Fibroblast of lung (primary cell): Measurements from ENCODE around the gene NOVA1.

ENCODE experiments used
- CTCF ChIP-seq, 2 donors: IDR thresholded peaks in 1 of 2; conservative IDR thresholded peaks in 1 of 2; 1 replicate in 1 of 2; 2 replicates in 1 of 2; pipeline ENCODE4 v1.5.1; 2011 to 2012; ENCODE audit warnings: low read length in 2 of 2, control low read depth in 1 of 2, inconsistent platforms in 1 of 2, low read depth in 1 of 2, mild to moderate bottlenecking in 1 of 2
- EZH2 ChIP-seq: IDR thresholded peaks from 2 replicates; pipeline ENCODE4 v1.5.1; 2012; ENCODE audit warnings: low read length, control low read depth, mild to moderate bottlenecking; ENCODE audit errors: missing control alignments

- TF ChIP-seq EZH2 (no peak), CTCF (conservative IDR thresholded peaks at IDR 0.05 in 1 of 2, IDR thresholded peaks at IDR 0.05 in 1 of 2; ENCODE audit: low read depth in 1 of 2, low read length in 2 of 2) (no peak)
These were observed 3.7 kb downstream of the NOVA1 start for GRCh38 chr14:26594148-26594547.
